Muscle layer of duodenum (tissue), 2 donors: ENCODE results near the gene NGEF.

Experiments
- H3K27ac ChIP-seq: one replicate; pipeline ENCODE4 v1.7.0; 2013; ENCODE audit warnings: mild to moderate bottlenecking, low read length
- H3K27me3 ChIP-seq: one replicate; pipeline ENCODE4 v1.7.0; 2013; ENCODE audit warnings: low read depth, mild to moderate bottlenecking, control low read depth, low read length
- H3K36me3 ChIP-seq, 2 donors: one replicate each; pipeline ENCODE4 v1.7.0; 2013; ENCODE audit warnings: low read length in 2 of 2, control low read depth in 1 of 2, mild to moderate bottlenecking in 1 of 2; ENCODE audit not compliant: insufficient read depth in 2 of 2, control insufficient read depth in 1 of 2
- H3K4me1 ChIP-seq, 2 donors: one replicate each; pipeline ENCODE4 v1.7.0; 2013; ENCODE audit warnings: low read length in 2 of 2, mild to moderate bottlenecking in 2 of 2, control low read depth in 1 of 2, moderate library complexity in 1 of 2; ENCODE audit not compliant: insufficient read depth in 2 of 2, control insufficient read depth in 1 of 2
- H3K4me3 ChIP-seq, 2 donors: one replicate each; pipeline ENCODE4 v1.7.0; 2013; ENCODE audit warnings: low read length in 2 of 2, low read depth in 1 of 2, mild to moderate bottlenecking in 1 of 2
- H3K9me3 ChIP-seq, 2 donors: one replicate each; pipeline ENCODE4 v1.7.0; 2013; ENCODE audit warnings: low read length in 2 of 2, control low read depth in 1 of 2, mild to moderate bottlenecking in 1 of 2; ENCODE audit not compliant: control insufficient read depth in 1 of 2
- donor health status: healthy.

The NGEF gene

DNA sequence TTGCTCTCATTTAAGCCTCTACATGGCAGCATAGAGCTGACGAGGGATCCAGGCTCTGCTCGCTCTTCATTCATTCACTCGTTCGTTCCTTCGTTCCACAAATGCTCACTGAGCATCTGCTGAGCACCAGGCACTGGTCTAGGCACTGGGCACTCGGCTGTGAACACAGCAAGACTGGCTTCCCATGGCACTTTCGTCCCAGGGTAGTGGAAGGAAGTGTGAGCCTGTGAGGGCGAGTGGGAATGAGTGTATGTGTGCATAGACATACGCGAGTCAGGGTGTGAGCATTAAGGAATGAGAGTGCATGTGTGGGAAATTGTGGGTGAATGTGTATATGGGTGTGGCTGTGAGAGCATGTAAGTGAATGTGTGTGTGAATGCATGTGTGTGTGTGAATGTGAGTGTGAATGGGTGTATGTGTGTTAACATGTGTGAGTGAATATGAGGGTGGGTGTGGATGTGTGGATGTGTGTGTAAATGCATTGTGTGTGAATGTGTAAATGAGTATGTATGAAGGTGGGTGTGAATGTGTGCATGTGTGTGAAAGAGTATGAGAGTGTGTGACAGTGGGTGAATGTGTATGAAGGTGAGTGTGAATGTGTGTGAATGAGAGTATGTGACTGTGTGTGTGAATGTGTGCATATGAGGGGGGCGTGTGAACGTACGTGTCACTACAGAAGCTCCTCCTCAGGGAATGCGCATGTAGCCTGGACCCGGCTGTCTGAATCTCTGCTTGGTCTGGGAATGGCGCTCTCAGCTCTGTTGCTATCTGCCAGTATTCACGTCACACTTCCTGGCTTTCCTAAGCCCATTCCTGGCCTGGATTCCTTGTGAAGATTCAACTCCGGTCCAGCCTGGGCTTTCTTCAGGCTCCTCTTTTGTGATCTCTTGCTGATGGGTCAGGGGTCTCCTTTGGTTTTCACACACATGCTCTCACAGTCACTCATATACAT is 114.2 kb downstream of the NGEF start:
- Histone ChIP-seq H3K4me3 (no peak overlapping the region), H3K27ac (no peak overlapping the region), H3K36me3 (no peaks in the 10 kb centered on the region), H3K27me3 (no peaks in the 10 kb centered on the region), H3K4me1 (no peaks in the 10 kb centered on the region), H3K9me3 (no peaks in the 10 kb centered on the region)

GRCh38 chr2:232897598-232898408 is 115.3 kb downstream of the NGEF start:
- H3K4me3 ChIP-seq: no peak overlapping the region
- no peaks in the 10 kb centered on the region for H3K9me3 ChIP-seq
- no peak overlapping the region for H3K27ac ChIP-seq
- H3K27me3 ChIP-seq: no peaks in the 10 kb centered on the region
- H3K4me1 ChIP-seq: no peaks in the 10 kb centered on the region
- no peaks in the 10 kb centered on the region for H3K36me3 ChIP-seq

DNA sequence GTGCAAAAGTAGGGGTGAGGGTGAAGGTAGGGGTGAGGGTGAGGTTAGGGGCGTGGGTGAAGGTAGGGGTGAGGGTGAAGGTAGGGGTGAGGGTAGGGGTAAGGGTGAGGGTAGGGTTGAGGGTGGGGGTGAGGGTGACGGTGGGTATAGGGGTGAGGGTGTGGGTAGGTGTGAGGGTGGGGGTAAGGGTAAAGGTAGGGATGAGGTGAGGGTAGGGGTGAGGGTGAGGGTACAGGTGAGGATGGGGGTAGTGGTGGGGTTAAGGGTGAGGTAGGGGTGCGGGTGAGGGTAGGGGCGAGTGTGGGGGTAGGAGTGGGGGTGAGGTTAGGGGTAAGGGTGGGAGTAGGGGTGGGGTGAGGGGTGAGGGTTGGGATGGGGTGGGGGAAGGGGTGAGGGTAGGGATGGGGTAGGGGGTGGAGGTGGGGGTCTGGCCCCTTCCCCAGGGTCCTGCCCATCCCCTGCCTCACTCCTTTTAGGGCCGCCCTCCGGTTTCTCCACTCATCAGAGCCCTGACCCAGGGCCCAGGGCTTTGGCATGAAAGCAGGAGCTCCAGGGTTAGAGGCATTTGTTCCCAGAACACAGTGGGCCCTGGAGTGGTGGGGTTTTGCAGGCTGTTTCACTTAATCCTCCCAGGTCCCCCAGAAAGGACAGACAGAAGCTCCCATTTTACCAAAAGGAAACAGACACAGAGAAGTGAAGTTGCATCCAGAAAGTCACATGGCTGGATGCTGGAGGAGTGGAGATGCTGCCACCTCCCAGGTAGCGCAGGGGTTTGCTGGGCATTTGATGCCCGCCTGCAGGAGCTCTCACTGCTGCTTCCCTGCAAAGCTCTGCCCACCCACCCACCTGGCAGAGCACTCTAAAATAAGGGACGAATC is 116.1 kb downstream of the NGEF start:
- Histone ChIP-seq H3K9me3 (no peaks in the 10 kb centered on the region), H3K27ac (no peak overlapping the region), H3K27me3 (no peaks in the 10 kb centered on the region), H3K4me1 (no peaks in the 10 kb centered on the region), H3K36me3 (no peaks in the 10 kb centered on the region), H3K4me3 (no peak overlapping the region)

- Histone ChIP-seq H3K27ac (no peak overlapping the region), H3K9me3 (no peaks in the 10 kb centered on the region), H3K36me3 (no peaks in the 10 kb centered on the region), H3K27me3 (no peaks in the 10 kb centered on the region), H3K4me1 (peaks cover 0 to 3% of the 10 kb centered on the region in 2 donors), H3K4me3 (no peak overlapping the region)
Observed at GRCh38 chr2:232896111-232896510, 116.9 kb downstream of the NGEF start.

GRCh38 chr2:232894746-232895145 is 118.3 kb downstream of the NGEF start:
- H3K36me3 ChIP-seq: no peaks in the 10 kb centered on the region
- H3K27me3 ChIP-seq: peaks cover 5% of the 10 kb centered on the region
- H3K4me1 ChIP-seq: peaks cover 0 to 4% of the 10 kb centered on the region in 2 donors
- no peak overlapping the region for H3K4me3 ChIP-seq
- no peak overlapping the region for H3K27ac ChIP-seq
- H3K9me3 ChIP-seq: no peaks in the 10 kb centered on the region

DNA sequence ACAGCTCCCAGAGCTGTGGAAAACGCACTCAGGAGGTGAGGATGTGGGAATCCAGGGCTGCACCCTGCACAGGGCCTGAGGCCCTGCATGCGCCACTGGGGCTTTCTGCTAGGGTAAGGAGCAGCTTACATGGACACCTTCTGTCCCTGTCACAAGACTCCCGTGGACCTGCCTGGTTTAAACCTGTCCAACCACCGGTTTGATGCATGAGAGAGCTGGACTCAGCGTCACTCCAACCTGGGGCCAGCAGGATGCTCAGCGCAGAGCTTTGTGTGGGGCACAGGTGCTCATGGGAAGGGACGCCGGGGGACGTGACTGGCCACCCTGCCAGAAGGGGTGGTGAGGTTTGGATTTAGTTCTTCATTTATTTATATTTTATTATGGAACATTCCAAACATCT is 118.8 kb downstream of the NGEF start:
- Histone ChIP-seq H3K27ac (no peak overlapping the region), H3K27me3 (peaks cover 5% of the 10 kb centered on the region), H3K9me3 (no peaks in the 10 kb centered on the region), H3K4me1 (peaks cover 0 to 4% of the 10 kb centered on the region in 2 donors), H3K4me3 (no peak overlapping the region), H3K36me3 (no peaks in the 10 kb centered on the region)

GRCh38 chr2:232893834-232894233 is 119.2 kb downstream of the NGEF start:
- Histone ChIP-seq H3K4me3 (no peak overlapping the region), H3K9me3 (no peaks in the 10 kb centered on the region), H3K27me3 (peaks cover 5% of the 10 kb centered on the region), H3K4me1 (peaks cover 0 to 4% of the 10 kb centered on the region in 2 donors), H3K36me3 (no peaks in the 10 kb centered on the region), H3K27ac (no peak overlapping the region)

DNA sequence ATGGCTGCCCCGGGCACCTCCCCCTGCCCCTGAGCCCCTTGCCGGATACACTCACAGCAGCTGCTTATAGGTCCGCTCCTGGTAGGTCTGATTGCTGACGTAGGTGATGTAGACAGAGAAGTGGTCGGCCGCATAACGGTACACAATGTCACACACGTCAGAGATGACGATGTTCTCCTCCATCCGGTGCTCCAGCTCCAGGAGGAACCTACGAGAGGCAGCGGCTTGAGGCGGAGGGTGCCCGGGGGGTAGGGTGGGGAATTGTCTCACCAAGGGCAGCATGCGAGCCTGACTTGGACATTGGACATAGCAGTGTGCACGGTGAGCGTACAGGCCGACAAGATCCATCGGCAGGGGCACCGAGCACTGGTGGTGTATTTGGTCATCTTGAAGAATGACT is 120.2 kb downstream of the NGEF start:
- Histone ChIP-seq H3K9me3 (no peaks in the 10 kb centered on the region), H3K27me3 (peaks cover 5% of the 10 kb centered on the region)

GRCh38 chr2:232892221-232892620 is 120.8 kb downstream of the NGEF start:
- H3K36me3 ChIP-seq: no peaks in the 10 kb centered on the region
- peaks cover 0 to 4% of the 10 kb centered on the region in 2 donors for H3K4me1 ChIP-seq
- H3K27me3 ChIP-seq: peaks cover 5% of the 10 kb centered on the region
- H3K4me3 ChIP-seq: no peak overlapping the region
- H3K27ac ChIP-seq: no peak overlapping the region
- H3K9me3 ChIP-seq: no peaks in the 10 kb centered on the region

More for the DNA sequence above, 120.2 kb downstream of the NGEF start:
- Histone ChIP-seq H3K27ac (no peak overlapping the region), H3K4me3 (no peak overlapping the region), H3K36me3 (no peaks in the 10 kb centered on the region), H3K4me1 (peaks cover 0 to 4% of the 10 kb centered on the region in 2 donors)

DNA sequence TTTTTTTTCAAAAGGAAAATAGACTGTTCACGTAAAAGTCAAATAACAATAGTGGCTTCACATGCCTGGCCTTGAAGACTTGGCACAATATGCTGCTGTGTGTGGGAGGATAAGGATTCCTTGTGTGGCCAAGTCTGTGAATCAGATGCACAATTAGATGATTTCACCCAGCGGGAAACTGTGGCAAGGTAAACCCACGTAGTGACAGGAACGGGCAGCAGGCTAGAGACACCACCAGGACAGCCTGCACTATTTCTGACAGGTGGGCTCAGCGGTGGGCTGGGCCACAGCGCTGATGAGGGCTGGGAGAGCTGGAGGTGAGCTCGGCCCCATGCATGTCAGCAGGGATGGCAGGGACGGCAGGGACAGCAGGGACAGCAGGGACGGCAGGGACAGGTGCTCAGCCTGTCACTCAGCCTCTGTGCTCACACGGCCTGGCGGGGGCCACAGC is 121.4 kb downstream of the NGEF start:
- Histone ChIP-seq H3K9me3 (no peaks in the 10 kb centered on the region), H3K4me1 (peaks cover 0 to 4% of the 10 kb centered on the region in 2 donors), H3K27me3 (peaks cover 5% of the 10 kb centered on the region), H3K36me3 (no peaks in the 10 kb centered on the region), H3K27ac (no peak overlapping the region), H3K4me3 (no peak overlapping the region)
